GM19372 (cell line): ENCODE measurements around the gene RNASE13.
"Not testable (repeated sequence)": the region's sequence is repeated elsewhere in the genome, so short reads cannot be mapped to it uniquely, and the experiment has no call there.

ENCODE experiments used
- ATAC-seq: cut with Tn5 transposase; IDR thresholded peaks from one replicate; pipeline ENCODE4 v1.9.1; 2021; ENCODE audit warnings: mild to moderate bottlenecking, low read depth, moderate library complexity; ENCODE audit not compliant: unreplicated experiment

Gene RNASE13

GRCh38 chr14:21043387-21043973 is 8.9 kb upstream of the RNASE13 start:
- ATAC-seq, result no peak

- no peak for ATAC-seq
Measured at GRCh38 chr14:21042918-21043317, 8.3 kb upstream of the RNASE13 start.

GRCh38 chr14:21041676-21042433 is 7.2 kb upstream of the RNASE13 start, which contains the start of gene RNASE7:
RNASE7 (plus strand) TSS chr14:21042362; CDS start chr14:21042993, 631 bp downstream.
- ATAC-seq, result no peak

GRCh38 chr14:21040941-21041340 is 6.3 kb upstream of the RNASE13 start:
- ATAC-seq, result not testable (repeated sequence)

GRCh38 chr14:21040370-21040925 is 5.8 kb upstream of the RNASE13 start:
- ATAC-seq, result no peak

GRCh38 chr14:21039585-21040369 is 5.2 kb upstream of the RNASE13 start:
- ATAC-seq, result no peak

GRCh38 chr14:21038441-21039422 is 4.1 kb upstream of the RNASE13 start:
- no peak for ATAC-seq

GRCh38 chr14:21037156-21037555 is 2.5 kb upstream of the RNASE13 start:
- no peak for ATAC-seq

GRCh38 chr14:21036751-21037150 is 2.1 kb upstream of the RNASE13 start:
- no peak for ATAC-seq

- ATAC-seq, result no peak
Measured at GRCh38 chr14:21033133-21033698, 1.4 kb downstream of the RNASE13 start.

- no peak for ATAC-seq
Measured at GRCh38 chr14:21032326-21033132, 2.1 kb downstream of the RNASE13 start.

GRCh38 chr14:21030531-21030930 is 4.1 kb downstream of the RNASE13 start:
- no peak for ATAC-seq

- no peak for ATAC-seq
Measured at GRCh38 chr14:21029917-21030316, 4.7 kb downstream of the RNASE13 start, which contains the start of gene TPPP2. TPPP2 (plus strand) TSS chr14:21030217; CDS start chr14:21030582, 365 bp downstream.

GRCh38 chr14:21026988-21027315 is 7.7 kb downstream of the RNASE13 start:
- ATAC-seq, result no peak

GRCh38 chr14:21026274-21026987 is 8.2 kb downstream of the RNASE13 start:
- no peak for ATAC-seq

GRCh38 chr14:21025371-21026273 is 9.0 kb downstream of the RNASE13 start:
- no peak for ATAC-seq
